GM21515 (cell line): Measurements from ENCODE around the gene HDAC4.

ENCODE experiments used
- ATAC-seq: cut with Tn5 transposase; IDR thresholded peaks from one replicate; pipeline ENCODE4 v1.9.1; 2021; ENCODE audit not compliant: unreplicated experiment

HDAC4 gene

DNA sequence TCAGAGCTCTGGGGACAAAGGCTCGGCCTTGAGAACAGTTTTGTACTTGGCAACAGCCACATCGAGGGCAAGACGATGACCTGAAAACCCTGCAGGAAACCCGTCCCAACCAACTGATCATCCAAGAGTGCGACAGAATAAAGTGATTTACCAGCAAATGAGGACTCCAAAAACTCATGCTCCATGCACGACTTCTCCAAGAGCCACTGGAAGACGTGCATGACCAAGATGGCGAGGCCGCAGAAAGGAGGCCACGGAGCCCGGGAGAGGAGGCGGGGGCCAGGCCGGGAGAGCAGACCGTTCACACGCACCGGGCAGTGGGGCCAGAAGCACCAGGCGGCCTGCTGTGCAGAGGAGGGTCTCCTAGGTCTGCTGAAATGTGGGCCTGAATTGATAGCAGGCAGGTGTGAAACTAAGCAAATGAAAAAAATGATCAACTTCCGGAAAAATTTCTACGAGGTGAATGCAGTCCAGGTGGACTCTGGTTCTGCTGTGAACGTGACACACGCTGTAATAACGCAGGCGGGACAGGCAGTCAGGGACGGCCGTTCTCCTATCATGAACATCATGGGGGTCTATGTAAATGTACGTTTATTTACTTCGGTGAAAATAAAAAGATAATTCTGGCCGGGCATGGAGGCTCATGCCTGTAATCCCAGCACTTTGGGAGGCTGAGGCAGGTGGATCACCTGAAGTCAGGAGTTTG is 252.2 kb downstream of the HDAC4 start:
- no peak for ATAC-seq

DNA sequence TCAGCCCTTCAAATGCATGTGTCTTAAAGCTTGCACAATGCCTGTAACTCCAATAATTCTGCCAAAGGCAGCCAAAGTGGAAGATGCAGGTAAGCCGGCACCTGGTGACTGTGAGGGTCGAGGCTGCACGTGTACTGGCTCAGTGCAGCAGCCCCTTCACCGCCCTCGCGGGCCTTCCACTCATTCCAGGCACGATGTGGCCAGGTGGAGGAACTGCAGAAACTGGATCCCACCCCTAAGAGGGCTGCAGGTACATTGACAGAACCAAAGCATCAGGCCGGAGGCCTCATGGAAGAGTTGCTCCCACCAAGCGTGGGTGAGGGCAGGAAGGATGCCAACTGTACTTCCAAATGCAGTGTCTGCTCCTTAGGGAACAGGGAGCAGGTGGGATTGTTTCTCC is 253.4 kb downstream of the HDAC4 start:
- ATAC-seq: no peak

DNA sequence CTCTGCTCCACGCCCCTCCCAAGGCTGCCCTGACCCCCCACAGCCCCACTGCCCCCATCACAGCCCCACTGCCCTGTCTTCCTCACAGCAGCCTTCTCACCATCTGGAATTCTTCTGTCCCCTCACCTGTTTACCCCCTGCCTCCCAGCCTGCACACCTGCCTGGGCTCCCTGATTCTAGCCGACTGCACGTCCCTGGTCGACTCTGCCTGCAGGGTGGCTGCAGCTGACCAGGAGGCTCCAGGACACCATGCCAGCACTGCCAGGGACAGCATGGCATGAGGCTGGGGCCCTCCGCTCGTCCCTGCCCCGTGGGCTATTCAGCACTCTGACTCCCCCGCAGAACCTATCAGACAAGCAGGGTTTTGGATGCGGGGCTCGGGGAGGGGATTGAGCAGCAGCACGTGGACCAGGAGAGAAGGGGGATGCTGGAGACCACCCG is 254.1 kb downstream of the HDAC4 start:
- ATAC-seq: no peak

DNA sequence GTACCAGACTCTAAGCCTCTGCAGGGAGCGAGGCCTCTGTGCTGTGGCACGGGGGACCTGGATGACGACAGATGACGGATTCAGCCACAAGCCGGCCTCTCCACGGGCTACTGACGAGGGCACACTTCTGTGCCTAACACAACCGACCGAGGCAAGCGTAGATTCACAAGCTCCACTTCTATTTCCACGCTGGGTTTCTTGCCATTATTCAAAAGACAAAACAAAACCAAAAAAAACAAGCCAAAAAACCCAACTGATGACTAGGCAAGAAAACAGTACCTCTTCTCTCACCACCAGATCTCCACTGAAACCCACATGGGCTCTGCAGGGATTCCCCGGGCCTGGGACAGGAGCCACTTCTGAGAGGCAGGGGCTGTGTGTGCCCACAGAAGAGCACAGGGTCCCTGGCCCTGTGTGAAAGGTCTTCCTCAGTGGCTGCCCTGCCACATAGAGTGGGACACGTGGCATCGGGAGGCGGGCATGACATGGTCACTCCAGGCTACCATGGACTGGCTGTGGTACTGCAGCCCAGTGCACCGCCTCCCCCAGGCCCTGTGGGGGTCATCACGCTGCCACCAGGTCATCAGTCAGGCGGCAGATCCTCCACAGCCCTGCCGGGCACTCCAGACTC is 254.7 kb downstream of the HDAC4 start:
- no peak for ATAC-seq

DNA sequence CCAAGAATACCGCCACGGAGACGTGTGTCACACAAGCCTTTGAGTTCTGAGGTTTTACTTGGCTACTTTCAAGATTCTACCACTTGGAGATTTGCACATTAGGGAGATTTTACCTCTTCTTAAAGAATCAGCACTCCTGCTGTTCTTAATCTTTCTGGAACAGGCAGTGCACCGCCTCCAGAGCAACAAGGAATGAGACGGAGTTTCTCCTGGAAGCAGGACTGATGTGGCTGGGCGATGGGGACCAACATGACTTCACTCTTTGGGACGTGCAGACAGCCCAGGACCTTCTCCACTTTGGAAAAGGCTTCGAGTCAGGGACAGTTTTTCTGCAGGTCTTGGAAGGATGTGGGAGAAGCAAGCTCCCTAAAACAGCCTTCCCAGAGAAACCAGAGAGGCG is 255.2 kb downstream of the HDAC4 start:
- ATAC-seq: no peak

DNA sequence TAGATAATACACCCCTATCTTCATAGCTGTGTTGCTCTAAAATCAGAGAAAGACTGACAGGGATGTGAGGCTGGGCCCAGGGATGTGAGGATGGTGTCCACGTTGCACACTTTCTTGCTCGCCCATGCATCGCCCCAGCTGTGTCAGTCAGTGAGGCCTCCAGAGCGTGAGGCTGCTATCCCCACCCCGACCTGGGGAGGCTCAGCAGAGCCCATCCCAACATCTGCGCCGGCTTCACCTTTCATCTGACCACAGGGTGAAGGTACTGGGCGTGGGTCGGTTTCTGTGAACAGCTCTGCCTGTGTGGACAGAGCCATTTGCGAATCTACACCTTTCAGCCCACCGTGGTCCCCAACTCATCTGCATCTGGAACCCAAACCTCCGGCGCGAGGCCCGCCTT is 255.7 kb downstream of the HDAC4 start:
- no peak for ATAC-seq

DNA sequence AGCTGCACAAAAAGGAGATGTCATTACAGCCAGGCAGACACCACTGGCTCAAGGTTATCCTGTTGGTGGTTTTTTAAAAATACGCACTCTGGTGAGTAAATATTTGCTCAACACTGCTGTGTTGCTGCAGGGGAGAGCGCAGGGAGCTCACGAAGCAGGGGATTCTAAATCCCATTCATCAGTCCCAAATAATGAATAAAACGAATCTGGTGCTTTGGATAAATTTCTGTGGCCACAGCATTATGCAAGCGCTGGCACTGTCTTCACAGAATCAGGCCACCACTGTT is 256.2 kb downstream of the HDAC4 start:
- ATAC-seq: no peak

DNA sequence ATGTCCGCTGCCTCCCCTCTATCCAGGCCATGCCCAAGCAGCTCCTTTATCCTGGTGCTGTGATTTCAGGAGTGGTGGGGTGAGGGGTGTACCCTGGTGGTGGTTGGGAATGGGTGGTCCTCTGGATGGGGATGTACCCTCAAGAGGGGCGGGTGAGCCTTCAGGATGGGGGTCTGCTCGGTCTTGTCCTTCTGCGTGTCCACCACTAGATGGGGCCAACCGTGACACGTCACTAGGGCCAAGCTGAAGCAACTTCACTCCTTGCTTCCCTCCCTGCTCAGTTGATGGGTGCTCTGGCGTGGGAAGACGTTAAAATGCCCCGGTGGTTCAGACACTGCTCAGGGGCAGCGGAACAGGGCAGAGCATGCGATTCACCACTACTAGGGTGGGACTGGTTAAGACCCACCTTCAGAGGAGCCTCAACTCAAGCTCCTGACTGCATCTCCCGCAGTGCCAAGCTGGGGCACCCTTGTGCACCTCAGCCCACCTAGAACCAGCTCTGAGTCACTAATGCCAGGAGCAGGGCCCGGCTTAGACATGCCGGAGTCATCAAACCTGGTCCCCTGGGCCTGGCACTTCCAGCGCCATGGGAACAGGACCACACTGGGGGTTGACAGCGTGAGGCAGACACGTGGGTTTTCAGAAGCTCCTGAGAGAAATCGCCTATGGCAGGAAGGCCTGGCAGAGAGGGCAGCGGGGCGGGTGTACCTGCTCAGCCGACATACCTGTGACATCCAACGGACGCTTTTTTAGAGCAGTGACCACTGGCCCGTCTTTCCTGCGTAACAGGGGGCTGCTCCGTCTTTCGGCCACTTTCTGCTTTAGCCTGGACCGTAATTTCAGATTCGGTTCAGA is 256.7 kb downstream of the HDAC4 start:
- ATAC-seq: no peak

DNA sequence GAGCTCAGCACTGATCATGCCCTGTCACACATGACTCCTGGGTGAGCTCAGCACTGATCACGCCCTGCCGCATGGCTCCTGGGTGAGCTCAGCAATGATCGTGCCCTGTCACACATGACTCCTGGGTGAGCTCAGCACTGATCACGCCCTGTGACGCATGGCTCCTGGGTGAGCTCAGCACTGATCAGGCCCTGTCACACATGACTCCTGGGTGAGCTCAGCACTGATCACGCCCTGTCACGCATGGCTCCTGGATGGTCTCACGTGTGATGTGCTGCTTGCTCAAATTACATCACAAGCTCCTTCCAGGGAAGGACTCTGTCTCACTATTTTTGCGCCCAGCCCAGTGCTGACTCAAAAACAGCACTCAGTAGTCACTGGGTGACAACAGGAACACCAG is 258.0 kb downstream of the HDAC4 start:
- ATAC-seq: no peak

DNA sequence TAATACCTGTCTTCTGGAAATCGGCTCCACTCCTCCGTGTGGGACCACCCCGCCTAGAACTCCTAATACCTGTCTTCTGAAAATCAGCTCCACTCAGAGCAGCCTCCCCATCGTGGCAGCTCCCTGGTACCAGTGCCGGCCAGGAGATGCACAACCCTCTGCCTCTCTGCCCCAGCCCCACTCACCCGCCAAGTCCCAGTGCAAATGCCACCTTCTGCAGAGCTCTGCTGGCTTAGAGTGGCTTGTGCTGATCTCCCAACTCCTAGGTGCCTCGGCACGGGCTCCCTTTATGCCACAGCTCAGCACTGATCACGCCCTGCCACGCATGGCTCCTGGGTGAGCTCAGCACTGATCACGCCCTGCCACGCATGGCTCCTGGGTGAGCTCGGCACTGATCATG is 258.5 kb downstream of the HDAC4 start:
- no peak for ATAC-seq

DNA sequence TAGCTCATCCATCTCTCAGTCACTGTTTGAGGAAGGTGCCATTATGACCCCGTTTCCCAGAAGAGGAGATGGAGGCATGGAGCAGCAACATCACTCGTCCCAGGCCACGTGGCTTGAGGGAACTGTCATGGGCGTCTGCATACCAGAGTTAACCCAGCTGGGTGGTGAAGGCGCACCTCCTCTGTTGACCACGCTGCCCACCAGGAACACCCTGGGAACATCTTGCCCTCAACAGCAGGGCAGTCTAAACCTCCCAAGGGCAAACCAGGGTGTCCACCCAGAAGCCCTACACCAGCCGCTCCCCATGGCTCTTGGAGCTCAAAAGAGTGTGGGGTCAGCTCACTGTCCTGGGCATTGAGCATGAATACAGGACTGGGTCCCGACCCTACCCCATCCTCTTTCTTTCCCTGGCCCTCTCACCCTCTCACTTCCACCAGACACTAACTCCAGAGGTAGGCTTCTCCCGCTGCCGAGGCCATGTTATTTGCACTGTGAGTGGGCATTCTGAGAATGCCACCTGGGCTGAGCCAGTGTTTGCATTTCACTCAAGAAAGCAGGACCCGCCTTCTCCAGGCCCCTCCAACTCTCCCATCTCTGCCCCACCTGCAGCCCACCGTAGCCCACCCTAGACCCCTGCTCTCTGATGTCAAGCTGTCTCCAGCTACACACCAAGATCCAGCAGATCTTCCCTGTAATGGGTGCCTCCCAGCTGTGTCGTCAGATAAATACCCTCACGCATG is 259.6 kb downstream of the HDAC4 start:
- no peak for ATAC-seq

DNA sequence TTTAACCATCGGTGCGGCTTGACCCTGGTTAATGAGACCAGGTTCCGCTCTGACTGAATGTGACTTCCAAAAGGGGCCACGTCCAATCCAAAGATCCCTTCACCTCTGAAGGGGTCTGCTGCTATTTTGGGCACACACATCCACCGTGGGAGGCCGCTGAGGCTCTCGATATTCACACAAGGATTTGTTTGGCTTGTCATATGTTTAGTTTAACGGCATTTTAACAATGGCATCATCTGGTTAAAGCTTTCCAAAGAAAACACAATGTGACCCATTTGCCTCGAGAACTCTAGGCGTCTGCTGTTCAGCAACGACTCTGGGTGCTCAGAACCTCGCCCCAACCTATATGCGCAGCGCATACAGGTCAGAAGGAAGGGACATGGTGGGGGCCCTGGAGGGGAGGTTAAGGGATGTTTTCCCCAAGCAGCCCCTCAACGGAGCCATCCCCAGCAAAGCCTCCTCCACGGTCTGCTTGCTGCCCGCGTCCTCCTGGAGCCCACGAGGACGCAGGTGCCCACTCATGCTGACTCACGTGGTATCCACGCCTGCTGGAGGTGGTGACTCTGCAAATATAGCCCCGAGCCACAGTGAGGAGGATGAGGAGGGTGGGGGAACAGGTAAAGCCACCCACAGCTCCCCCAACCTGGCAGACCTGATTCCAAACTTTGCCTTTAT is 260.3 kb downstream of the HDAC4 start:
- no peak for ATAC-seq

DNA sequence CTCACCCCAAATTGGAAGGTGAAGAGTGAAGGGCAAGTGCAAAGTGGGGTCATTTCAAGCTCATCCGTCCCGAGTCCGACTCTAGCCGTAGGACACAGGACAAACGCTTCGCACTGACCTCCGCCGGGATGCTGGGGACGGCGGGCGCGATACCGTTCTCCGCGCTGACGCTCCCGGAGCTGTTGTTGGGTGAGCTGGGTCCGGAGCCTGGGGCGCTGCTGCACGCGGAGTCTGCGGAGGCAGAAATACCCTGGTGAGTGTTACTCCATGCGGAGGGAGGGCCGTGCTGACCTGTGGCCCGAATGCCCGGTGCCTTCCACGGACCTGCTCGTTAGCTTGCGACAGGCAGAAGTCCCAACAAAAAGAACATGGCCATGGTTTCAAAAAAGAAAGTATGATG is 261.3 kb downstream of the HDAC4 start:
- ATAC-seq: no peak

DNA sequence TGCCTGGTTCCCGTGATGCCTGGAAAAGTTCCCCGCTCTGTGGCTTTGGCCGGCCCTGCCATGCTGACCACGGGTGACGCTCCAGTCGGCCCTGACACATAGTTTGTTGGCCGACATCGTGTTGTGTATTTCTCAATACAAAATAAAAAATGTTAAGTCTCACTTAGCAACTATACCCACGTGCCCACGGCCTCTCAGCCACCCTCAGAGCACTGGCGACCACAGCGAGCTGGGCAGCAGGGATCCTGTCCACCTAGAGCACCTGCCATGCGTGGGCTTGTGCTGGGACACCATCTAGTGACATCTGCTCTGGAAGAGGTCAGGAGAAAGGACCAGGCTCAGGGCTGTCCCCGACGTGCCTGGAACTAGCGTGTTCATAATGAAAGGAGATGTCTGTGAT is 261.7 kb downstream of the HDAC4 start:
- ATAC-seq: no peak

DNA sequence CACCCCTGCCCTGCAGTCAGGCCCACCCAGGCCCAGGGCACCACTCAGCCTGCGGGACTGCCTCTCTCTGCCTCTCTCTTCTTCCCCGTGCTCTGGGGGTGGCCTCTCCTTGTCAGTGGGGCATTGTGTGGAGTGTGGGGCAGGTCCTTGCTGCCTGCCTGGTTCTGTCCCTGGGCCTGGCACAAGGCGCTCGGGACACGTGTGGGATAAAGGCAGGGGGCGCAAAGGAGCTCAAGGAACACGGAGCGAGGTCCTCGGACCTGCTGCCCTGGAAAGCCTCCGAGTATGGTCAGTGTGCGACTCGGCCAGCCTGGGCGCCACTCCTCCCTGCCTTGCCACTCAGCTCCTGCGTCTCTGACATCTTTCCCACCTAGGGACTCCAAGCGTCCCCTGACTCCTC is 262.2 kb downstream of the HDAC4 start:
- no peak for ATAC-seq

DNA sequence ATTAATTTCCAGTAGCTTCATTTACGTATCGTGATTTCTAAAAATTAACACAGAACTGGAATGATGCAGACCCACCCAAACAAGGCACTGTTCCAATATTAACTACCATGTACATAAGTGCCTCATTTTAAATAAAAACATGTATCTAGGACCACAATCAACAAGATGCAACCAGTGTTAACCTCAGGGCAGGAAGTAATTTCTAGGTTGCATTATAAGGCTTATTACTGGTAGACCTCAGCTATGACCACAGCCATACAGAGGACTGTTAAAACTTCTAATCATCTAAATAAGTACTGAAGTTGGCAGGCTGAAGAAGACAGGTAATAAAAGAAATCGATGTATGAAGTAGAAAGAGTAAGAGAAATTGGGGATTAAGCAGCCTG is 262.9 kb downstream of the HDAC4 start:
- ATAC-seq: no peak

DNA sequence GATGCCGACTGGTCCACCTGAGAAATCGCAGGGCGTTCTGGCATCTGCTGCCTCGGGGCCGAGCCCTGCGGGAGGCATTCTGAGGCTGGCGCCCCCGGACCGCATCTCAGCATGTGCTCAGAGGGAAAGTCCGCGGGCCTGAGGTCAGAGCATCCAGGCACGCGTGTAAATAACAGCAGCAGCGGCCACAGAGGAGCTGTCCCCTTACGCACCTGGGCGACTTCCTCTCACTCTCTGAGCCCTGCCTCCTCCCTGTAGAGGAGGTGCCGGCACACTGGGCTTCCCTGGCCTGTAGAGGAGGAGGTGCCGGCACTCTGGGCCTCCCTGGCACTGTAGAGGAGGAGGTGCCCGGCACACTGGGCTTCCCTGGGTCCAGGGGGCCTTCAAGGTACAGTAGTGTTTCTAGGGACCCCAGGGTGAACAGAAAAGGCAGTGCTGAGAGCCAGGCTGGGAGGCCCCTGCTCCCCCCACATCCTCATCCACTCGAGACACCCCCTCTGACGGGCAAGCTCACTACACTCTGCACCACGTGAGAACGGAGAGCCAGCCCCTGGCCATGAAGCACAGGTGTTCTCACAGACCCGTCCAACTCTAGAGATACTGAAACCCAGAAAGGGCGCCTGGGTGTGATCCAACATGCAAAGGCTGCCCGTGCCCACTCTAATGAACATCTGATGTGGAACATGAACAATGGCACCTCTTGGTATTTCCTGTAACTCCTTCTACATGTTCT is 263.5 kb downstream of the HDAC4 start:
- ATAC-seq: no peak

DNA sequence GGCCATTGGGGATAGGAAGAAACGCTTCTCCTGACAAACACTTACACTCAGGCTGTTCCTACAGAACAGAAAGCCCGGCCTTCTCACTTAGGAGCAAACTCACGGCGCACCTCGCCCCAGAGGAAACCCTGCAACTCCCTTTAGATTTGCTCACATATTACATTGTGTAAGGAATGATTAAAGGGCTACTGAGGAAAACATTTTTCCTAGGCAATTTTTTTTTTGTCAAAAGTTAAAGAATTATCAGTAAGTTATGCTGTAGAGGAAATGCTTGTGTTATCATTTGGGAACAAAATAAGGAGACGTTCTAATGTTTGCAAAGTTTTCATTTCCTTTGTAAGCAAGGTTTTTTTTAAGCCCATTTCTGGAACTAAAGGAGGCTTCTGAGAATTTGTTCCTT is 264.1 kb downstream of the HDAC4 start:
- ATAC-seq: no peak

DNA sequence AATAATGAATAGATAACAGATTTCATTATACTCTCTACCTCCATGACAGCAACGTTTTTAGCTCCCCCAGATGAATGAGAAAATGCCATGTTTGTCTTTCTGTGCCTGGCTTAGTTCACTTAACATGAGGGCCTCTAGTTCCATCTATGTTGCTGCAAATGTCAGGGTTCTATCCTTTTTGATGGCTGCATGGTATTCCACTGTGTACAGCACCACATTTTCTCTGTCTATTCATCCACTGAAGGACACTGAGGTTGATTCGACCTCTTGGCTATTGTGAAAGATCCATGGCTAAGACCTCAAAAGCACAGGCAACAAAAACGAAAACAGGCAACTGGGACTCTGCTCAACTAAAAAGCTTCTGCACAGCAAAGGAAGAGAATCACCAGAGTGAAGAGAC is 264.6 kb downstream of the HDAC4 start:
- no peak for ATAC-seq

DNA sequence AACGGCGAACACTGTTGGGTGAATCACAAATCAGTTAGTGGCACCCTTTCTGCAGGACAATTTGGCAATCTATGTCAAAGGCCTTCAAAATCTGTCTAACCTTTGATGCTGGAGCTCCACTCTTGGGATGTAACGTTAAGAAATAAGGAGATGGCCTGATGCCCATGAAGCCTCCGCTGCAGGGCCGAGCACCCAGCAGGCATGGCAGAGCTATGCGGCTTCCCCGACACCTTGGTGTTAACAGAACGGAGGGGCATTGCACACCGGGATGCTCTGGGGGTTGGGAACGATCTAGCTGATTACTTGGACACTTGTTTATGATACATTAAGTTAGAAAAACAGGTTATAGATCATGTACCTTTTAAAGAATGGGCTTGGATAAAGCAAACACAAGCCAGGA is 265.3 kb downstream of the HDAC4 start:
- ATAC-seq: no peak
